ENCODE measurements around the gene LMX1A.

DNA sequence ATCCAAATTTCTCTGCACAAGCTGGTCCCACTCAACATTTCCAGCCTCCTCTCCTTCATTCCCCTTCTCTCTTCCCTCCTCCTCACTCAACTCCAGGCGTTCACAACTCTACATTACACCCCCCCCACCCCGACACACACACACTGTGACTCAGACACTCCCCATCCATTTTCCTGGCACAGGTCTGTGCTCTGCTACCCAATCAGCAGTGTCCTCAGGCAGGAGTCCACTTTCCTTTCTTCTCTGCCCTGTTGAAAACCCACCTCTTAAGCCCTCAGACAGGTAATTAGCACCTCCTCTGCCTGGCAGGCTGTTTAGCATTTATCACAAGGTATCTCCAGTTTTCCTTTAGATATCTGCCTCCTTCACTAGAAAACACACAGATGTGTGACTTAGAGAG is 8.8 kb upstream of the LMX1A start:
- TF ChIP-seq, protein P1, sequence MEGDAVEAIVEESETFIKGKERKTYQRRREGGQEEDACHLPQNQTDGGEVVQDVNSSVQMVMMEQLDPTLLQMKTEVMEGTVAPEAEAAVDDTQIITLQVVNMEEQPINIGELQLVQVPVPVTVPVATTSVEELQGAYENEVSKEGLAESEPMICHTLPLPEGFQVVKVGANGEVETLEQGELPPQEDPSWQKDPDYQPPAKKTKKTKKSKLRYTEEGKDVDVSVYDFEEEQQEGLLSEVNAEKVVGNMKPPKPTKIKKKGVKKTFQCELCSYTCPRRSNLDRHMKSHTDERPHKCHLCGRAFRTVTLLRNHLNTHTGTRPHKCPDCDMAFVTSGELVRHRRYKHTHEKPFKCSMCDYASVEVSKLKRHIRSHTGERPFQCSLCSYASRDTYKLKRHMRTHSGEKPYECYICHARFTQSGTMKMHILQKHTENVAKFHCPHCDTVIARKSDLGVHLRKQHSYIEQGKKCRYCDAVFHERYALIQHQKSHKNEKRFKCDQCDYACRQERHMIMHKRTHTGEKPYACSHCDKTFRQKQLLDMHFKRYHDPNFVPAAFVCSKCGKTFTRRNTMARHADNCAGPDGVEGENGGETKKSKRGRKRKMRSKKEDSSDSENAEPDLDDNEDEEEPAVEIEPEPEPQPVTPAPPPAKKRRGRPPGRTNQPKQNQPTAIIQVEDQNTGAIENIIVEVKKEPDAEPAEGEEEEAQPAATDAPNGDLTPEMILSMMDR (IDR thresholded peaks at IDR 0.05), result no peak
- TF ChIP-seq ZFX (IDR thresholded peaks at IDR 0.05; ENCODE audit: borderline replicate concordance), result no peak

Measured in 22Rv1 (cell line).